Measurements from ENCODE around the gene TMEM233. TPM values are rescaled to one million over a fixed set of nuclear protein-coding genes. Genes with fewer than 3 reads are reported as not detected.

Gene TMEM233
- polyA plus RNA-seq, 1 donor from 2014 or later: not detected

DNA sequence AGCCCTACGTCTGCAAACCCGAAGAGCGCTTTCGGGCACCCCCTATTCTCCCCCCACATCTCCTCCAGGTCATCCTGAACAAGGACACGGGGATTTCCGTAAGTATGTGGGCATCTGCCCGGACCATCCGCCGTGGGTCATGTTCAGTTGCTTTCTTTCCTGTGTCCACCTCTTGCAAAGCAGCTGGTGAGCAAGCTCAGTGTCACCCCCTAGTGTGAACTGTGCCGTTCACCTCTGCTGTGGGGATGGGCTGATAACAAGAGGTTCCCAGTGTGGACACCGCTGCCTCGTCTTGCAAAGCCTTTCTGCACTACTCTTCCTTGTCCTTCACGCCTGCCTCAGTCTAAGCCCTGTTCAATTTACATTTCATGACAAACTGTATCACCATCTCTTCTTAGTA lies 83.0 kb downstream of the TMEM233 start:
- Histone ChIP-seq H3F3A (ENCODE audit: insufficient read depth, low read length, poor library complexity, severe bottlenecking) (no peaks in the 10 kb centered on the region), H2AFZ (ENCODE audit: low read depth, low read length) (no peak overlapping the region), H3K27ac (ENCODE audit: low read length) (no peak overlapping the region), H3K4me2 (ENCODE audit: low read length) (no peak overlapping the region), H3K9me2 (ENCODE audit: insufficient read depth, low read length) (no peaks in the 10 kb centered on the region), H3K9ac (ENCODE audit: low read length) (no peak overlapping the region), H4K20me1 (ENCODE audit: insufficient read depth) (no peaks in the 10 kb centered on the region), H3K4me3 (ENCODE audit: low read length) (no peak overlapping the region), H3K79me2 (replicated peaks; ENCODE audit: insufficient read depth, low read length) (no peaks in the 10 kb centered on the region), H3K36me3 (ENCODE audit: insufficient read depth, low read length) (peaks cover 13% of the 10 kb centered on the region), H3K27me3 (ENCODE audit: insufficient read depth, low read depth, low read length) (no peaks in the 10 kb centered on the region), H3K9me3 (ENCODE audit: low read length) (no peaks in the 10 kb centered on the region)
- TF ChIP-seq, protein P1, sequence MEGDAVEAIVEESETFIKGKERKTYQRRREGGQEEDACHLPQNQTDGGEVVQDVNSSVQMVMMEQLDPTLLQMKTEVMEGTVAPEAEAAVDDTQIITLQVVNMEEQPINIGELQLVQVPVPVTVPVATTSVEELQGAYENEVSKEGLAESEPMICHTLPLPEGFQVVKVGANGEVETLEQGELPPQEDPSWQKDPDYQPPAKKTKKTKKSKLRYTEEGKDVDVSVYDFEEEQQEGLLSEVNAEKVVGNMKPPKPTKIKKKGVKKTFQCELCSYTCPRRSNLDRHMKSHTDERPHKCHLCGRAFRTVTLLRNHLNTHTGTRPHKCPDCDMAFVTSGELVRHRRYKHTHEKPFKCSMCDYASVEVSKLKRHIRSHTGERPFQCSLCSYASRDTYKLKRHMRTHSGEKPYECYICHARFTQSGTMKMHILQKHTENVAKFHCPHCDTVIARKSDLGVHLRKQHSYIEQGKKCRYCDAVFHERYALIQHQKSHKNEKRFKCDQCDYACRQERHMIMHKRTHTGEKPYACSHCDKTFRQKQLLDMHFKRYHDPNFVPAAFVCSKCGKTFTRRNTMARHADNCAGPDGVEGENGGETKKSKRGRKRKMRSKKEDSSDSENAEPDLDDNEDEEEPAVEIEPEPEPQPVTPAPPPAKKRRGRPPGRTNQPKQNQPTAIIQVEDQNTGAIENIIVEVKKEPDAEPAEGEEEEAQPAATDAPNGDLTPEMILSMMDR (IDR thresholded peaks at IDR 0.05; ENCODE audit: poor library complexity, severe bottlenecking): no peak
- TF ChIP-seq TAF1 (IDR thresholded peaks at IDR 0.05; ENCODE audit: low read depth) (no peak), EP300 (conservative IDR thresholded peaks at IDR 0.05; ENCODE audit: poor library complexity, severe bottlenecking) (no peak)

DNA sequence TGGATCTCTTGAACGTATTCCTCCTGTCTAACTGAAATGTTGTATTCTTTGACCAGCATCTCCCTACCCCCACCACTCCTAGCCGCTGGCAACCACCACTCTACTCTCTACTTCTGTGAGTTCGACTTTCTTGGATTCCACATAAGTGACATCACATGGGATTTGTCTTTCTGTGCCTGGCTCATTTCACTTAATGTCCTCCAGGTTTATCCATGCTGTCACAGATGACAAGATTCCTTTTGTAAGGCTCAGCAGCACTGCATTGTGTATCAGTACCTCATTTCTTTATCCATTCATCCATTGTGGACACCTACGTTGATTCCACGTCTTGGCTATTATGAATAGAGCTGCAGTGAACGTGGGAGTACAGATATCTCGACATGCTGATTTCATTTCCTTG lies 84.9 kb downstream of the TMEM233 start:
- Histone ChIP-seq H3K36me3 (ENCODE audit: insufficient read depth, low read length) (peaks cover 13% of the 10 kb centered on the region), H3K4me3 (ENCODE audit: low read length) (no peak overlapping the region), H3K27ac (ENCODE audit: low read length) (no peak overlapping the region), H3F3A (ENCODE audit: insufficient read depth, low read length, poor library complexity, severe bottlenecking) (no peaks in the 10 kb centered on the region), H3K79me2 (replicated peaks; ENCODE audit: insufficient read depth, low read length) (no peaks in the 10 kb centered on the region), H3K9ac (ENCODE audit: low read length) (no peak overlapping the region), H3K27me3 (ENCODE audit: insufficient read depth, low read depth, low read length) (no peaks in the 10 kb centered on the region), H4K20me1 (ENCODE audit: insufficient read depth) (no peaks in the 10 kb centered on the region), H3K4me2 (ENCODE audit: low read length) (no peak overlapping the region), H3K9me2 (ENCODE audit: insufficient read depth, low read length) (no peaks in the 10 kb centered on the region), H3K9me3 (ENCODE audit: low read length) (no peaks in the 10 kb centered on the region), H2AFZ (ENCODE audit: low read depth, low read length) (no peak overlapping the region)
- no peak for TF ChIP-seq EP300 (conservative IDR thresholded peaks at IDR 0.05; ENCODE audit: poor library complexity, severe bottlenecking)
- TF ChIP-seq, protein P1 (IDR thresholded peaks at IDR 0.05; ENCODE audit: poor library complexity, severe bottlenecking): no peak
- TF ChIP-seq, protein P2, sequence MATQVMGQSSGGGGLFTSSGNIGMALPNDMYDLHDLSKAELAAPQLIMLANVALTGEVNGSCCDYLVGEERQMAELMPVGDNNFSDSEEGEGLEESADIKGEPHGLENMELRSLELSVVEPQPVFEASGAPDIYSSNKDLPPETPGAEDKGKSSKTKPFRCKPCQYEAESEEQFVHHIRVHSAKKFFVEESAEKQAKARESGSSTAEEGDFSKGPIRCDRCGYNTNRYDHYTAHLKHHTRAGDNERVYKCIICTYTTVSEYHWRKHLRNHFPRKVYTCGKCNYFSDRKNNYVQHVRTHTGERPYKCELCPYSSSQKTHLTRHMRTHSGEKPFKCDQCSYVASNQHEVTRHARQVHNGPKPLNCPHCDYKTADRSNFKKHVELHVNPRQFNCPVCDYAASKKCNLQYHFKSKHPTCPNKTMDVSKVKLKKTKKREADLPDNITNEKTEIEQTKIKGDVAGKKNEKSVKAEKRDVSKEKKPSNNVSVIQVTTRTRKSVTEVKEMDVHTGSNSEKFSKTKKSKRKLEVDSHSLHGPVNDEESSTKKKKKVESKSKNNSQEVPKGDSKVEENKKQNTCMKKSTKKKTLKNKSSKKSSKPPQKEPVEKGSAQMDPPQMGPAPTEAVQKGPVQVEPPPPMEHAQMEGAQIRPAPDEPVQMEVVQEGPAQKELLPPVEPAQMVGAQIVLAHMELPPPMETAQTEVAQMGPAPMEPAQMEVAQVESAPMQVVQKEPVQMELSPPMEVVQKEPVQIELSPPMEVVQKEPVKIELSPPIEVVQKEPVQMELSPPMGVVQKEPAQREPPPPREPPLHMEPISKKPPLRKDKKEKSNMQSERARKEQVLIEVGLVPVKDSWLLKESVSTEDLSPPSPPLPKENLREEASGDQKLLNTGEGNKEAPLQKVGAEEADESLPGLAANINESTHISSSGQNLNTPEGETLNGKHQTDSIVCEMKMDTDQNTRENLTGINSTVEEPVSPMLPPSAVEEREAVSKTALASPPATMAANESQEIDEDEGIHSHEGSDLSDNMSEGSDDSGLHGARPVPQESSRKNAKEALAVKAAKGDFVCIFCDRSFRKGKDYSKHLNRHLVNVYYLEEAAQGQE (IDR thresholded peaks at IDR 0.05; ENCODE audit: borderline replicate concordance): no peak
- TF ChIP-seq MXI1 (conservative IDR thresholded peaks at IDR 0.05; ENCODE audit: poor library complexity, severe bottlenecking): no peak
- TF ChIP-seq POLR2AphosphoS5 (IDR thresholded peaks at IDR 0.05): no peak
- no peak for TF ChIP-seq RAD21 (conservative IDR thresholded peaks at IDR 0.05)
- no peak for TF ChIP-seq SMC3 (conservative IDR thresholded peaks at IDR 0.05; ENCODE audit: poor library complexity)
- TF ChIP-seq EZH2 (IDR thresholded peaks at IDR 0.05; ENCODE audit: borderline replicate concordance, insufficient read depth, low read length, poor library complexity, severe bottlenecking): no peak
- no peak for TF ChIP-seq TAF1 (IDR thresholded peaks at IDR 0.05; ENCODE audit: low read depth)
